ENCODE results near the gene NPAS3.

The NPAS3 gene

DNA sequence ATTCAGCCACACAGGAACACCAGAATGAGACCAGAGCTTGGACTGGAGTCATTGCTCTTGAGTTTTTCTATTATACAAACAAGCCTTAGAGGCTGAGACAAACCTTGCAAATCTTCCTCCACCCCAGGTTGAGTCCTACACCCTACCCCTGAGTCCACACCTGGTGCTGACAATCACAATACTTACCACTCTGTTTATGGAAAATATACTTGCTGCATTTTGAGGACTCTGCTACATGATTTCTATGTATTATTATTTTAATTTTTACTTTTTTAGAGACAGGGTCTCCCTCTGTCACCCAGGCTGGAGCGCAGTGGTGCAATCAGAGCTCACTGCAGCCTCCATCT lies 910.7 kb downstream of the NPAS3 start:
- no peak for DNase-seq (ENCODE audit: low spot score)
- TF ChIP-seq, protein P1, sequence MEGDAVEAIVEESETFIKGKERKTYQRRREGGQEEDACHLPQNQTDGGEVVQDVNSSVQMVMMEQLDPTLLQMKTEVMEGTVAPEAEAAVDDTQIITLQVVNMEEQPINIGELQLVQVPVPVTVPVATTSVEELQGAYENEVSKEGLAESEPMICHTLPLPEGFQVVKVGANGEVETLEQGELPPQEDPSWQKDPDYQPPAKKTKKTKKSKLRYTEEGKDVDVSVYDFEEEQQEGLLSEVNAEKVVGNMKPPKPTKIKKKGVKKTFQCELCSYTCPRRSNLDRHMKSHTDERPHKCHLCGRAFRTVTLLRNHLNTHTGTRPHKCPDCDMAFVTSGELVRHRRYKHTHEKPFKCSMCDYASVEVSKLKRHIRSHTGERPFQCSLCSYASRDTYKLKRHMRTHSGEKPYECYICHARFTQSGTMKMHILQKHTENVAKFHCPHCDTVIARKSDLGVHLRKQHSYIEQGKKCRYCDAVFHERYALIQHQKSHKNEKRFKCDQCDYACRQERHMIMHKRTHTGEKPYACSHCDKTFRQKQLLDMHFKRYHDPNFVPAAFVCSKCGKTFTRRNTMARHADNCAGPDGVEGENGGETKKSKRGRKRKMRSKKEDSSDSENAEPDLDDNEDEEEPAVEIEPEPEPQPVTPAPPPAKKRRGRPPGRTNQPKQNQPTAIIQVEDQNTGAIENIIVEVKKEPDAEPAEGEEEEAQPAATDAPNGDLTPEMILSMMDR (IDR thresholded peaks at IDR 0.05; ENCODE audit: extremely low read depth, missing control alignments): no peak

DNA sequence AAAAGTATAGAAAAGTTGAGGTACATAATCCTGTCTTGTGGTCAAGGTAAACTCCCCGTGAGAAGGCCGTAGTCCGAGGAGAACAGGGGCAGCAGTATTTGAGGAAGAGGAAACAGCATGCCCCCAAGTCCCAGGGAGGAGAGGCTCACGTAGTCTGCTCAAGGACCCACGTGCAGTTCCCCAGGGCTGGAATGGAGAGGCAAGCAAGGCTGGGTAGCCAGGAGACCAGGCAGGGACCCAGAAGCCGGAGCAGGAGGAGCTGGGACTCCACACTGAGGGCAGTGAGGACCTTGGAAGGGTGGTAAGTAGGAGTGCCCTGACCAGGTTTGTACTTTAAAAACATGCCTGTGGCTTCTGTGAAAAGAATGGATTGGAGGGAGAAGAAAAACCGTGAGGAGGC lies 912.1 kb downstream of the NPAS3 start:
- DNase-seq (ENCODE audit: low spot score): no peak
- TF ChIP-seq, protein P1 (IDR thresholded peaks at IDR 0.05; ENCODE audit: extremely low read depth, missing control alignments): no peak

DNA sequence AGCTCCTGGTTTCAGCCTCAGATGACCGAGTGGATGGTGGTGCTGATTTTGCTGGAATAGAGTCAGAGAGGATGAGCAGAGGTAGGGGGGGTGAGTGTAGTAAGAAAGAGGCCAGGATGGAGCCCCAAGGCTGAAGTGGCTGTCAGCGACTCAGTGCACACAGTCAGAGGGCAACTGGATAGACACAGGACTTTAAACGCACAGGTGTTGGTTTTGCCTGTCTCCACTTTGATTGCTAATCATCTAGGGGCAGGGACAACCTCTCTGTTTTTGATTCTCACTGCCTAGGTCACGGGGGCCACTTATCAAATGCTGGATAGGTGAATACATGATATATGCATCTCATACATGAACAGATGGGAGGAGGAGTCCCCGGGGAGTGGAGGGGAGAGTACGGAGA lies 912.7 kb downstream of the NPAS3 start:
- TF ChIP-seq, protein P1 (IDR thresholded peaks at IDR 0.05; ENCODE audit: extremely low read depth, missing control alignments): no peak
- DNase-seq (ENCODE audit: low spot score): no peak

DNA sequence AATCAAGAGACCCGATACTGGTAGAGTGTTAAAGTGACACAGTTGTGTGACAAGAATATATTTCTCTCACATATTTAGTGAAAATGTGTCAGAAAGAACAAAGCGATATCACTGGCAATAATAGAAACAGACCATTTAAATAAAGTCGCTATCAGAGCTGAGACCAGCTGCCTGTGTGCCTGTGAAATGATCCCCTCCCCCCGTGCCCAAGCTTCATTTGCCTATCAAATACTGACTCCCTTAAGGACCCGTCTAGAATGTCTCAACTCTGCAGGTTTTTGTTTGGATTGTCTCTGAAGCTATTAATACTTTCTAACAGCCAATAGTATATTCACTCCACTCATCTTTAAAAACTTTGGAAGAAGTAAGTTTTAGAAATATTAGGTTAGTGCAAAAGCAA lies 913.3 kb downstream of the NPAS3 start:
- no peak for DNase-seq (ENCODE audit: low spot score)
- TF ChIP-seq, protein P1 (IDR thresholded peaks at IDR 0.05; ENCODE audit: extremely low read depth, missing control alignments): no peak

Data from GM20000 (cell line).